Fibroblast of villous mesenchyme (primary cell): ENCODE measurements around the gene TMEM184A. TPM values are rescaled to one million over a fixed set of nuclear protein-coding genes. Genes with fewer than 3 reads are reported as not detected.
"Not testable (repeated sequence)": the region's sequence is repeated elsewhere in the genome, so short reads cannot be mapped to it uniquely, and the experiment has no call there.

Experiments used
- DNase-seq: peaks from one replicate; pipeline ENCODE4 v3.0.0-alpha.2; 2010; ENCODE audit warnings: low read depth
- H3K4me3 ChIP-seq: 2 replicates; pipeline ENCODE4 v1.5.1; 2011; ENCODE audit warnings: low read depth, mild to moderate bottlenecking, low read length
- CTCF ChIP-seq: IDR thresholded peaks from 2 replicates; pipeline ENCODE4 v1.5.1; 2012; ENCODE audit warnings: low read depth, mild to moderate bottlenecking, low read length; ENCODE audit not compliant: insufficient read depth
- total RNA-seq: library from RNA; depleted of rRNA; stranded (reverse); fragments of >200 nt; gene quantifications from 2 replicates; pipeline ENCODE4 v1.2.3, GENCODE V29; 2012

The TMEM184A gene
- total RNA-seq, 1 donor = 0.86 TPM

GRCh38 chr7:1584700-1585099 lies 28.7 kb upstream of the TMEM184A start:
- no peak overlapping the region for H3K4me3 ChIP-seq
- TF ChIP-seq CTCF = no peak
- DNase-seq = no peak

GRCh38 chr7:1583241-1583930 lies 27.4 kb upstream of the TMEM184A start:
- not testable (repeated sequence) for DNase-seq, H3K4me3 ChIP-seq

GRCh38 chr7:1580422-1581030 lies 24.5 kb upstream of the TMEM184A start:
- DNase-seq = no peak
- TF ChIP-seq CTCF = no peak
- no peak overlapping the region for H3K4me3 ChIP-seq

GRCh38 chr7:1579481-1580421 lies 23.7 kb upstream of the TMEM184A start:
- H3K4me3 ChIP-seq = no peak overlapping the region
- peak; percentile 85 for TF ChIP-seq CTCF
- peak; percentile 46 for DNase-seq

- no peak for DNase-seq
- no peak for TF ChIP-seq CTCF
- no peak overlapping the region for H3K4me3 ChIP-seq
Measured at GRCh38 chr7:1578513-1578912, 22.5 kb upstream of the TMEM184A start.

- H3K4me3 ChIP-seq = no peak overlapping the region
- no peak for TF ChIP-seq CTCF
- DNase-seq = no peak
Measured at GRCh38 chr7:1576521-1577253, 20.7 kb upstream of the TMEM184A start.

GRCh38 chr7:1575809-1576208 lies 19.8 kb upstream of the TMEM184A start:
- no peak for DNase-seq
- no peak overlapping the region for H3K4me3 ChIP-seq
- no peak for TF ChIP-seq CTCF
